Stimulated activated CD4-positive, alpha-beta T cell treated with anti-CD3 and anti-CD28 coated beads, Interleukin-2, amount 100 ng/mL, for 48 hours (primary cell): ENCODE results near the gene DNAAF1.

Experiments
- DNase-seq, 2 donors: peaks; one replicate each; pipeline ENCODE4 v3.0.0-alpha.2; 2020

DNAAF1 gene

GRCh38 chr16:84161801-84162200 lies 16.7 kb downstream of the DNAAF1 start:
- DNase-seq, result no peak

DNA sequence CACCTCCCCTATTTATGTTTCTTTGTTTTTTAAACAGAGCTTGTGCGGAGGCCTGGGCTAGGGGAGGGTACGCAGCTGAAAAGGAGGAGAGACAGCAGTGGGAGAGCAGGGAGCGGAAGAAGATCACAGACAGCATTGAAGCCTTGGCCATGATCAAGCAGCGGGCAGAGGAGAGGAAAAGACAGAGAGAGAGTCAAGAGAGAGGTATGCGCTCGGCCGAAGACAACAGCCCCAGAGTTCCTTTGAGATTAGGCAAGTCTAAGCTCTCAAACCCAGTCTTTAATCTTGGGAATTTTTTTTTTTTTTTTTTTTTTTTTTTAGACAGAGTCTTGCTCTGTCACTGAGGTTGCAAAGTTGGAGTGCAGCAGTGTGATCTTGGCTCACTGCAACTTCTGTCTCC lies 20.6 kb downstream of the DNAAF1 start:
- DNase-seq, result no peak

DNA sequence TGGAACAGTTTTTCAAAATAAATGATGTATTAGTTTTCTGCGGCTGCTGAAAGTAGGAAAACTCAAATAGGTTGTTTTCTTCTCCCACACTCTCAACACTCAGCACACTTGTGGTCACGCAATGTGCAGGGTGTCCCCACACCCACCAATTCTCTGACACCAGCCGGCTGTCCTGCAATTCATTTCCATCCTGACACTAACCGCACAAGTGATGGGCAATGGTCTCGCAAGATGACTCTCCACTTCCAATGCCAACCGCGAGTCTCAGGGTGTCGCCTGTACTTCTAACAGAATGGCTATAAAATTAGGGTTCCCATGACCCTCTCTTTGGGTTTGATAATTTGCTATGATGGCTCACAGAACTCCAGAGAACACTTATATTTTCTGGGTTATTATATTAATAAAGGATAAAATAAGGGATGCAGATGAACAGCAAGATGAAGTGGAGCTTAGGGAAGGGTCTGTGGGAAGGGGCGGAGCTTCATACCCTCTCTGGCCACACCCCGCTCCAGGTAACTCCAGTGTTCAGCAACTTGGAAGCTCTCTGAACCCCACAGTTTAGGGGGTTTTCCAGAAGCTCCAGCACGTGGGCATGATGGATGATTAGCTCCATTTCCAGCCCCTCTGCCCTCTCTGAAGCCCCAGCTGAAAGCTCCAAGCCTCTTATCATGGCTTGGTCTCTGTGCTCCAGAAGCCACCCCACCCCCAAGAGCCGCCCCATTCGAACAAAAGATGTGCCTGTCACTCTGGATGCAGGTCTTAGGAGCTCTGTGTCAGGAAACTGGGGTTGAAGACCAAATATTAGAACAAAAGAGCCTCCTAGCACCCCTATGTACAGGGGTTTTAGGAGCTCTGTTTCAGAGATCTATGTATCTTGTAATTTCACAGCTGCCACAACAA lies 21.9 kb downstream of the DNAAF1 start:
- peak in 1 of 2 donors; percentile 39 for DNase-seq

GRCh38 chr16:84169765-84170310 lies 24.7 kb downstream of the DNAAF1 start:
- DNase-seq, result no peak

DNA sequence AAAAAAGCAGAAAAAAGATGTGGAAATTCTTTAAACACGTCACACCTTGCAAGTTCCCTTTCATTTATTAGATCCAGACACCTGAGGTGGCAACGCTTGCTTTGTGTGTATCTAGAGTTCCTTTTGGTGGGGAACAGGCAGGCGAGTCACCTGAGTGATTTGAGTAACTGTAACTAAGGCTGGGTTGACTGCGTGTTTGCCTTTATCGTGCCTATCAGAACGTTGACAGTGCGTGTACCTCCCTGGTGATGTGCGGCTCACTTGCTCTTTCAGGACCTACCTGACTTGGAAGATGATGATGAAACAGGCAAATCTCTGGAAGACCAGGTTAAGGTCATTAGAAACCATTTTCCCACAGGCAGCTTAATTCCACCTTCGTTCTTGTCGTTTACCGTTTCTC lies 29.3 kb downstream of the DNAAF1 start:
- DNase-seq, result no peak

DNA sequence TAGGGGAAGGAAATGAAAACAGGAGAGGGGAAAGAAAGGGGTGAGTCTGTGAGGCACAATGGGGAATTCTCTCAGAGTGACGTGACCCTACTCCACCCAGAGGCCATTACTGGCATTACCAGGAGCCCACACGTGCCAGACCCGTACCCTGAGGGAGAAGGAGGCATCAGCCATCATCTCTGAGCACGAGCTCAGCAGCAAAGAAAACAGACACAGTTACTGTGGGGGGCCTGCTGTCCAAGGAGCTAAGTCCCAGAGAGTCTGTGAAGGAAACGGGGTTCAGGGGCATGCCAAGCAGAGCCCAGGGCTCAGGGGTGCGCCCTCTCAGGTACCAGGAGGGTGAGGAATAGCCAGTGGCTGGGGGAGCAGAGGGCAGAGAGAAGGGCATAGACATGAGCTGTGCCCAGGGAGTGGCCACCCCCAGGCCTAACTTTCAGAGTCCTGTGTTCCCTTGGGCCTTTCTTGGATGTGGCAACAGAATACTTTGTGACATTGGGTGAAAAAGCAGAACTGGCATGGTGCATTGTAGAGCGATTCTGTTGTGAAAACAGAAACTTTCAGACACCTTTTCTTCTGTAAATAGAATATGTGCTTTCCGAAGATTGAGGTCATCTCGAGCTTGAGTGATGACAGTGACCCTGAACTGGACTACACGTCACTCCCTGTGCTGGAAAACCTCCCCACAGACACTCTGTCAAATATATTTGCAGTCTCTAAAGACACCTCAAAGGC lies 30.4 kb downstream of the DNAAF1 start:
- DNase-seq, result peak; percentile 47 to 50

GRCh38 chr16:84176192-84177053 lies 31.3 kb downstream of the DNAAF1 start:
- DNase-seq, result no peak

DNA sequence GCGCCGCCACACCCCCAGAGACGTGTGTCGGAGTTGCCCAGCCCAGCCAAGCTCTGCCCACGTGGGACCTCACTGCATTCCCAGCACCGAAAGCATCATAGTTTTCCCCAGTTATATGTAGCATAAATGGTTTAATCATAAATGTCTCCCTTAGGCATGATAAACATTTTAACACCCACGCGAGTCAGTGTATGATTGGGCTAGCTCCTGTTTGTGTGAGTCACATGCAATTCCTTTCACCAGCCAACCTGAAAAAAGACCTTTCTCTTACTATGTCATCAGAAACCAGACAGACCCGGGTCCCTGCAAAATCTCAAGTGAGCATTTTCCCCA lies 32.6 kb downstream of the DNAAF1 start:
- no peak for DNase-seq

- no peak for DNase-seq
Measured at GRCh38 chr16:84178146-84178765, 33.1 kb downstream of the DNAAF1 start.

- DNase-seq, result no peak
Measured at GRCh38 chr16:84178892-84179611, 33.9 kb downstream of the DNAAF1 start.

- no peak for DNase-seq
Measured at GRCh38 chr16:84179612-84180320, 34.7 kb downstream of the DNAAF1 start.

DNA sequence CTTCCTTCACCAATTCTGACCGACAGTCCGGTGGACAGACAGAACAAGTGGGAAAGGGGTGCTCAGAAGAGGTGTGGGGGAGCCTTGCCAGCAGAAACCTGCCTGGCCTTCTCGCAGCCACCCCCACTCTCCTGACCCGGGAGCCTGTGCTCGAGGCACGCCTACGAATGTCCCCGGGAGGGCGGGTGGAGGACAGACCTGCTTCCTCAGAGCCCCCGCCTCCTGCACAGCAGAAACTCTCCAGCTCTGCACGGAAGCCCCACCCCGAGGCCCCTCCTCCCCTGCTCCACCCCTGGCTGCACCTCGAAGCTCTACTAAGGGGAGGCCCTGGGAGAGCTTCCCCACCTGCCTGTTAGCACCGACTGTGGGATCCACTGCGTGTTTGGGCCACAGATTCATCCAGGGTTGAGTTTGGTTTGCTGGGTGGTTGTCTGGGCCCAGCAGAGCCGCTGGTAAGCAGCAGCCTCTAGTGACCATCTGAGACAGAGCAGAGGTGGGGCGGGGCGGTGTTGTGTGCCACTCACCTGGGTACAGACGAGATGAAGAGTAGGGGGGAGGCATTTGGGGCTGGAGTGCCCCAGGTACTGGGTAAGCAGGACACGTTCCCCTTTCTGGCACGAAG lies 35.5 kb downstream of the DNAAF1 start:
- no peak for DNase-seq

- DNase-seq, result no peak
Measured at GRCh38 chr16:84181144-84181915, 36.2 kb downstream of the DNAAF1 start.

- DNase-seq, result no peak
Measured at GRCh38 chr16:84182104-84182503, 37.0 kb downstream of the DNAAF1 start.

DNA sequence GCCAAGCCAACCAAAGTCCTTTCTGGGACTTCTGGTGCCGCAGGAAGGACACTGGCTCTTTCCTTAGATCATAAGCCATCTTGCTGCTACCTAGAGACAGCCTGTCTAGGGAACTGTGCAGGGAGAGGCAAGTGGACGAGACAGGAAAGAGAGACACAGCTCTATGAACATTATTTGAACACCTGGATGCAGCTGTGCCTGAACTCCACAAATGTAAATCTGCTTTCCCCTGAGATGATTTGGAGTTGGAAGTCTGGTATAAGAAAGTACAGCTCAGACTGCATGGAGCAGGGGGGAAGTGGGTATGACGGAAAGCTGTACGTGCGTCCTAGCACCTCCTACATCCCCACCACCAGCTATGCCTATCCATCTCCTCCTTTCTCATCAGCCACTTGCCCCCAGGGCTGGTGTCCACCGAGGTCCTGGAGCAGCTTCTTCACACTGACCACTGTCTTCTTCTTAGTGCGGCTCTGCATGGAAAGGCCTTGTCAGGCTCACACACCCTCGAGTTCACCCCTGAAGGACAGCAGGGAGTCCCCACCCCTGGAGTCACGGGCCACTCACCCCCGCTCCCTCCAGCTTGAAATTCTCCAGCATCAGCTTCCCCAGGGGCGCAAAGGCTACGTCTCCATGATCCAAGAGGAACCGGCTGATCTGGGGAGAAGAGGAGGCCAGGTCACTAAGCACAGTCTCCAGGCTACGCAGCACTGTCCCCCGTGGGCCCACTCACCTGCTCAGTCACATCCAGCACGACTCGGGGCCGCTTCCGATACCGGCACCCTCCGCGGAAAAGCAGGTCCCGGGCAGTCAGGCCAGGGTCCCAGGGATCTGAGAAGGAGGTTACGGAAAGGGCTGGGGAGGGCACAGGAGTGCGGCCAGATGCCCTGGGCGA lies 37.8 kb downstream of the DNAAF1 start:
- no peak for DNase-seq

DNA sequence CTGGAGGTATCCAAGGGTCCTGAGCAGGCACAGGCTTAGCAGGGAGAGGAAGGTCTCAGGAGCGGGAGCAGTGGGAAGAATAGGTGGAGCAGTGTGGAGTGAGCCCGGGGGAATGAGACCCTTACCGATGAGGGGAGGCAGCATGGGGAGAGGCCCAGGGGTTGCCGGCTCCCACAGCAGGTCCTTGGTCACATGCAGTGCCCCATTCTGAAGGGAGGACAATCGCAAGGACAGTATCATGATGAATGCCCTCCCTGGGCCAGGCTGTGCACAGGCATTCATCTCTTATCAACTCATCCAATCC lies 38.4 kb downstream of the DNAAF1 start:
- no peak for DNase-seq

DNA sequence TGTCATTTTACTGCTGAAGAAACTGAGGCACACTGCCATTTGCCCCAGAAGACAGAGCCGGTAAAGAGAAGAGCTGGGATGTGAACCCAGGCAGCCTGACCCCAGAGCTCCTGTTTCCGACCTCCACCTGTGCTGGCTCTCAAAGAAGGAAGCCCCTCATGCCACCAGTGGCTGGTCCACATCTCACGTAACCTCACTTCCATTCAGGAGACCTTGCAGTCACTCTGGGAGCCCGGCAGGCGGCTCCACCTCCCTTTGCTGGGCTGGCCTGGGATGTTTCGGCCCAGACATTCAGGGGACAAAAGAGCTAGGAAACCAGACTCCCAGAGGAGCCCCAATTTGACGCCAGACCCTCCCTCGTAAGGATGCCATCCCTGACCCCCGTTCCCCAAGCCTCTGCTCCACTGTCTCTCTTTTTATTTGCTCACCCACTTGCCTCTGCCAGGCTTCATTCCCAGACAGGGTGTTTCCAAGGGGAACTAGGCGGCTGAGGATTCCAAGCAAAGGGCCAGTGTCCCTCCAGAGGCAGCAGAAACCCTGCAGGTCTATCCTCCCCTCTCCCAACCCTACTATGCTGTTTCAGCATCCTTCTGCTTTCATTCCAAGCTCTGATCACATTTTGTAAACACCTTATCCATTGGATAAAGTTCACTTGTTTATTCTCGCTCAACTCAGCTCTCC lies 38.9 kb downstream of the DNAAF1 start:
- DNase-seq, result no peak

DNA sequence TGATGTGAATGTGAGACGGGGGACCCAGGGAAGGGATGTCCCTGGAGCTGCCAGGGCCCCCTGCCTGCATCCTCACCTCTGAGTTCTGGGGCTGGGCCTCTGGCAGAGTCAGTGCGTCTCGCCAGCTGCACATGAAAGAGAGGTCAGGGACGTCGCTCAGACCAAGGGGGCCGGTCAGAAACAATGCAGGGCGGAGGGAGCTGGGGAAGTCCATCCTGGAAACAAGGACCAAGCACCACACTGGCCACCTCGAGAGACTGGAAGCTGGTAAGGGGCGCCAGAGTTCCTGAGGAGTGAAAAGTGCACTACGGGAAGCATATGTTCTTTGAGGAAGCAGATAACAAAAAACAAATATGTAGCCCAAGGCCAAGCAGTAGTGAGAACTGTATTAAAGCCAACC lies 39.7 kb downstream of the DNAAF1 start:
- DNase-seq, result no peak
